Heart right ventricle (tissue), 16 donors: ENCODE data around the gene SULT1A1. TPM values are rescaled to one million over a fixed set of nuclear protein-coding genes. Genes with fewer than 3 reads are reported as not detected.
"Not testable (repeated sequence)": the region's sequence is repeated elsewhere in the genome, so short reads cannot be mapped to it uniquely, and the experiment has no call there.

Source experiments
- ATAC-seq, 8 donors: fragments of 200-7000 bp; cut with Tn5 transposase; one replicate each; pipeline ENCODE4 v1.9.1; 2020; ENCODE audit warnings: mild to moderate bottlenecking in 8 of 8, moderate library complexity in 8 of 8, moderate number of reproducible peaks in 1 of 8
- DNase-seq, 2 donors: peaks; one replicate each; pipeline ENCODE4 v3.0.0-alpha.2; 2020
- H3K27ac ChIP-seq, 10 donors: fragments of 200-600 bp; sonication (generic) in 2 of 10; one replicate each; pipeline versions ENCODE4 v1.5.0 to v1.8.0; 2020 to 2022; ENCODE audit warnings: mild to moderate bottlenecking in 3 of 10
- H3K27me3 ChIP-seq, 7 donors: fragments of 200-600 bp; one replicate each; pipeline ENCODE4 v1.8.0; 2021 to 2022; ENCODE audit warnings: mild to moderate bottlenecking in 2 of 7
- H3K36me3 ChIP-seq, 9 donors: fragments of 200-600 bp; sonication (generic) in 1 of 9; one replicate each; pipeline versions ENCODE4 v1.5.0 to v1.8.0; 2020 to 2022; ENCODE audit warnings: mild to moderate bottlenecking in 2 of 9
- H3K4me1 ChIP-seq, 9 donors: fragments of 200-600 bp; sonication (generic) in 1 of 9; one replicate each; pipeline versions ENCODE4 v1.5.0 to v1.8.0; 2020 to 2022; ENCODE audit warnings: mild to moderate bottlenecking in 4 of 9
- H3K4me3 ChIP-seq, 10 donors: fragments of 200-600 bp; sonication (generic) in 2 of 10; one replicate each; pipeline versions ENCODE4 v1.5.0 to v1.8.0; 2020 to 2022; ENCODE audit warnings: mild to moderate bottlenecking in 7 of 10, moderate library complexity in 2 of 10
- H3K9me3 ChIP-seq, 11 donors: fragments of 200-600 bp in 10 of 11; sonication (generic) in 2 of 11; one replicate each; pipeline versions ENCODE4 v1.5.0 to v1.8.0; 2013 to 2022; ENCODE audit warnings: mild to moderate bottlenecking in 2 of 11, control low read depth in 1 of 11, moderate library complexity in 1 of 11
- CTCF ChIP-seq, 9 donors: fragments of 200-600 bp; sonication (generic) in 2 of 9; IDR thresholded peaks; one replicate each; pipeline versions ENCODE4 v1.5.0 to v1.8.0; 2021 to 2022; ENCODE audit warnings: antibody characterized with exemption in 9 of 9, mild to moderate bottlenecking in 5 of 9, moderate library complexity in 1 of 9
- WGBS, 2 donors: extraction: QIAGEN DNeasy Blood & Tissue Kit; methylation state at CpG; one replicate each; pipeline ENCODE4 v1.1.7; 2013; ENCODE audit warnings: inconsistent platforms in 1 of 2; 5-methylcytosine and 5-hydroxymethylcytosine counted together
- intact Hi-C, 10 donors: fragments of 100-400 bp; cut with DNase I; formaldehyde crosslinking; loops; one replicate each; pipeline versions ENCODE4 v1.11.1 to v1.14.2; 2022
- polyA plus RNA-seq, 2 donors: library from polyadenylated mRNA; stranded (reverse); fragments of 200-250 nt; gene quantifications; one replicate each; pipeline ENCODE4 v1.2.3, GENCODE V29; 2013
- total RNA-seq, 10 donors: library from RNA; stranded (reverse); fragmentation: NEBNext Ultra II Directional in 3 of 10; extraction: Animal tissue kit (Norgen Biotek cat#: 25700) in 3 of 10; gene quantifications; one replicate each; pipeline versions ENCODE4 v1.2.1 to v1.2.4, GENCODE V29; 2021 to 2023
- donor health status: Arrhythmogenic right ventricular cardiomyopathy.
- donor health status: ischemic (EF 13 %, LVEDD 7.1; RV severe dilation, severe dysfunction).
- donor health status: healthy with polysubstance abuse.
- donor health status: DM: no; HTN: yes; CAD: no.
- donor health status: DM: no; HTN: no; CAD: no.
- donor health status: ischemic (EF 25% LVEDD 6.9; RV normal size, moderate dysfunction).
- donor health status: ischemic (EF 25% LVEDD 5.7; RV mildly dilated, moderate dysfunction).
- donor health status: healthy.
- donor health status: DM: yes; HTN: yes; CAD: no.
- donor health status: Ischemic cardiomyopathy.
- donor health status: ischemic (EF 35%, LVEDD 5.7; RV mildly dilated, moderate dysfunction).
- donor health status: nonischemic (EF 11% LVEDD 7.7; RV severe dilation, severe dysfunction).
- donor health status: DM: yes; HTN: yes; CAD: no.
- donor health status: PGD.
- donor health status: ischemic (EF 29% LVEDD 5.4; RV normal size, mild dysfunction).
- donor health status: nonischemic (EF 23%, LVEDD 6.1; RV moderate dilation, normal function).

Gene SULT1A1
- total and polyA plus RNA-seq, 12 donors: 8.3 to 25.3 (median 14.5) TPM

GRCh38 chr16:28610595-28611191, 849 bp upstream of the SULT1A1 start:
- TF ChIP-seq CTCF (IDR thresholded peaks at IDR 0.05): no peak
- no peak for DNase-seq
- Histone ChIP-seq H3K27ac (peak overlapping the region in 9 of 10 donors; percentile 51 to 84 (median 72)), H3K4me1 (peaks cover 0 to 23% (median 16%) of the 10 kb centered on the region in 9 donors), H3K4me3 (peak overlapping the region in 4 of 10 donors; percentile 52 to 54 (median 54)), H3K27me3 (no peaks in the 10 kb centered on the region), H3K9me3 (no peaks in the 10 kb centered on the region), H3K36me3 (peaks cover 0 to 20% (median 0%) of the 10 kb centered on the region in 9 donors)
- no peak for ATAC-seq
- intact Hi-C loops: no loop called here
- WGBS, 2 donors: 83 to 84% methylated on average over 10 of the region's 10 CpGs

- intact Hi-C loops, H3K27me3 ChIP-seq, DNase-seq, H3K9me3 ChIP-seq: not testable (repeated sequence)
- 71 to 81% methylated on average over 10 of the region's 11 CpGs for WGBS, 2 donors
- peak in 6 of 8 donors; percentile 7 to 39 (median 30) for ATAC-seq
- peaks cover 0 to 36% (median 0%) of the 10 kb centered on the region in 9 donors for H3K36me3 ChIP-seq
- H3K4me1 ChIP-seq: peaks cover 0 to 23% (median 16%) of the 10 kb centered on the region in 9 donors
- H3K27ac ChIP-seq: peak overlapping the region in 9 of 10 donors; percentile 52 to 84 (median 72)
- peak overlapping the region; percentile 8 to 54 (median 50) for H3K4me3 ChIP-seq
These were observed 812 bp downstream of the SULT1A1 start for GRCh38 chr16:28608867-28609596.

- 96 to 97% methylated on average over 5 to 6 of the region's 7 CpGs for WGBS, 2 donors
- peaks cover 0 to 23% (median 16%) of the 10 kb centered on the region in 9 donors for H3K4me1 ChIP-seq
- peak in 1 of 2 donors; percentile 3 for DNase-seq
- H3K4me3 ChIP-seq, intact Hi-C loops, H3K9me3 ChIP-seq, ATAC-seq, H3K27me3 ChIP-seq, H3K27ac ChIP-seq: not testable (repeated sequence)
- peaks cover 0 to 36% (median 0%) of the 10 kb centered on the region in 9 donors for H3K36me3 ChIP-seq
These were observed 1.4 kb downstream of the SULT1A1 start for GRCh38 chr16:28608496-28608808.

- H3K4me3 ChIP-seq, ATAC-seq, intact Hi-C loops: not testable (repeated sequence)
These were observed 2.0 kb downstream of the SULT1A1 start for GRCh38 chr16:28607681-28608495.

GRCh38 chr16:28607116-28607623, 2.7 kb downstream of the SULT1A1 start:
- no peak for ATAC-seq
- no peak overlapping the region for H3K27ac ChIP-seq
- WGBS, 2 donors: 96% methylated on average over 9 of the region's 9 CpGs

More at GRCh38 chr16:28607681-28608495, 2.0 kb downstream of the SULT1A1 start:
- not testable (repeated sequence) for H3K27ac ChIP-seq, H3K27me3 ChIP-seq, H3K9me3 ChIP-seq
- DNase-seq: peak in 1 of 2 donors; percentile 2
- Histone ChIP-seq H3K36me3 (peaks cover 0 to 36% (median 0%) of the 10 kb centered on the region in 9 donors), H3K4me1 (peaks cover 0 to 23% (median 16%) of the 10 kb centered on the region in 9 donors)
- 94 to 95% methylated on average over 10 of the region's 10 CpGs for WGBS, 2 donors

More at GRCh38 chr16:28607116-28607623, 2.7 kb downstream of the SULT1A1 start:
- peak in 1 of 2 donors; percentile 2 for DNase-seq
- intact Hi-C loops: no loop called here
- H3K36me3 ChIP-seq: peaks cover 0 to 36% (median 0%) of the 10 kb centered on the region in 9 donors
- H3K27me3 ChIP-seq: no peaks in the 10 kb centered on the region
- H3K9me3 ChIP-seq: no peaks in the 10 kb centered on the region
- TF ChIP-seq CTCF (IDR thresholded peaks at IDR 0.05): no peak
- H3K4me1 ChIP-seq: peaks cover 0 to 23% (median 16%) of the 10 kb centered on the region in 9 donors
- H3K4me3 ChIP-seq: no peak overlapping the region
